Right lobe of liver (tissue), 6 donors: ENCODE measurements around the gene PITPNC1. TPM values are rescaled to one million over a fixed set of nuclear protein-coding genes. Genes with fewer than 3 reads are reported as not detected.

ENCODE experiments used
- ATAC-seq, 4 donors: fragments of 200-7000 bp; cut with Tn5 transposase; one replicate each; pipeline ENCODE4 v1.9.1; 2020; ENCODE audit warnings: mild to moderate bottlenecking in 4 of 4, moderate library complexity in 4 of 4
- DNase-seq, 3 donors: peaks; one replicate each; pipeline ENCODE4 v3.0.0-alpha.2; 2020
- H3K27ac ChIP-seq, 3 donors: fragments of 200-600 bp; one replicate each; pipeline ENCODE4 v1.8.0; 2022
- H3K27me3 ChIP-seq, 2 donors: fragments of 200-600 bp; one replicate each; pipeline ENCODE4 v1.8.0; 2022
- H3K36me3 ChIP-seq, 4 donors: fragments of 200-600 bp; sonication (generic) in 1 of 4; one replicate each; pipeline versions ENCODE4 v1.5.1 to v1.8.0; 2017 to 2022; ENCODE audit warnings: control low read depth in 1 of 4
- H3K4me1 ChIP-seq, 4 donors: fragments of 200-600 bp; sonication (generic) in 1 of 4; one replicate each; pipeline versions ENCODE4 v1.5.1 to v1.8.0; 2017 to 2022; ENCODE audit warnings: control low read depth in 1 of 4
- H3K4me3 ChIP-seq, 3 donors: fragments of 200-600 bp; one replicate each; pipeline ENCODE4 v1.8.0; 2022
- H3K9me3 ChIP-seq, 4 donors: fragments of 200-600 bp; sonication (generic) in 1 of 4; one replicate each; pipeline versions ENCODE4 v1.5.1 to v1.8.0; 2017 to 2022; ENCODE audit warnings: control low read depth in 1 of 4
- POLR2A ChIP-seq: fragments of 450-650 bp; IDR thresholded peaks from one replicate; pipeline ENCODE4 v1.6.1; 2017; ENCODE audit warnings: antibody characterized with exemption, mild to moderate bottlenecking
- WGBS: methylation state at CpG from one replicate; pipeline ENCODE4 v1.1.6; 2018; ENCODE audit warnings: low coverage, low lambda C conversion rate; ENCODE audit not compliant: insufficient coverage; ENCODE audit errors: missing lambda C conversion rate; 5-methylcytosine and 5-hydroxymethylcytosine counted together
- intact Hi-C, 2 donors: fragments of 100-400 bp; cut with DNase I; formaldehyde crosslinking; loops; one replicate each; pipeline versions ENCODE4 v1.11.2 to v1.14.1; 2022
- total RNA-seq, 6 experiments: library from RNA; depleted of rRNA in 2 of 6; stranded (reverse); fragments of >200 nt in 2 of 6; fragmentation: NEBNext Ultra II Directional in 3 of 6; extraction: Animal tissue kit (Norgen Biotek cat#: 25700) in 3 of 6; gene quantifications; one replicate each; pipeline versions ENCODE4 v1.1.0 to v1.2.4, GENCODE V29; 2016 to 2023
- TF ChIP-seq, protein P1 (sequence below), 4 donors: fragments of 200-600 bp in 3 of 4; fragments of 450-650 bp in 1 of 4; IDR thresholded peaks; one replicate each; pipeline versions ENCODE4 v1.5.1 to v1.8.0; 2016 to 2022; ENCODE audit warnings: antibody characterized with exemption in 4 of 4, mild to moderate bottlenecking in 2 of 4
- donor health status: DM: no; HTN: yes; CAD: no.
- donor health status: DM: no; HTN: no; CAD: no.
- donor health status: DM: no; HTN: no; CAD: no.
- donor health status: DM: no; HTN: yes; CAD: no.
- donor health status: DM: no; HTN: yes; CAD: no.

The PITPNC1 gene
- total RNA-seq, 6 experiments from 2014 or later, result 4.7 to 13.0 (median 7.4) TPM

DNA sequence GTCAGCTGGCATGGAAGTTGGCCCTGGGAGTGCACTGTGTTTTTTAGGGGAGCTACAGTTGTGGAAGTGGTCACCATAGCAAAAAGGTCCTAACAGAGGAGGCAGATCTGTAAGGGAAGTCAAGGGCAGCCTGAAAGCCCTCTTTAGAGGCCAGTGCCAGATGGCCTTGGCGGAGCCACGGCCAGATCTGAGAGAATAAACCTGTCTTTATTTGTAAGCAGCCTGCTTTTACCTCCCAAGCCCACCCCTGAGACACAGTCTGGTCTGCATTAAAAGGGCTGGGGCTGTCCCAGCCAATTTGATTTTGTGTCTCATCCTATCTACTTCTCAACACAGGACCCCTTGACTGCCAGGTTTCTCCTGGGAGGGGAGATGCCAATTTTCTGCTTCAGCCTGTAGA lies 289.6 kb downstream of the PITPNC1 start:
- Histone ChIP-seq H3K9me3 (no peaks in the 10 kb centered on the region), H3K4me1 (no peaks in the 10 kb centered on the region), H3K27ac (no peak overlapping the region), H3K36me3 (no peaks in the 10 kb centered on the region), H3K27me3 (no peaks in the 10 kb centered on the region), H3K4me3 (no peak overlapping the region)
- WGBS, result 100% methylated on average over 1 of the region's 2 CpGs
- ATAC-seq (no peak), DNase-seq (no peak)
- intact Hi-C loops, result no loop called here
- TF ChIP-seq, protein P1, sequence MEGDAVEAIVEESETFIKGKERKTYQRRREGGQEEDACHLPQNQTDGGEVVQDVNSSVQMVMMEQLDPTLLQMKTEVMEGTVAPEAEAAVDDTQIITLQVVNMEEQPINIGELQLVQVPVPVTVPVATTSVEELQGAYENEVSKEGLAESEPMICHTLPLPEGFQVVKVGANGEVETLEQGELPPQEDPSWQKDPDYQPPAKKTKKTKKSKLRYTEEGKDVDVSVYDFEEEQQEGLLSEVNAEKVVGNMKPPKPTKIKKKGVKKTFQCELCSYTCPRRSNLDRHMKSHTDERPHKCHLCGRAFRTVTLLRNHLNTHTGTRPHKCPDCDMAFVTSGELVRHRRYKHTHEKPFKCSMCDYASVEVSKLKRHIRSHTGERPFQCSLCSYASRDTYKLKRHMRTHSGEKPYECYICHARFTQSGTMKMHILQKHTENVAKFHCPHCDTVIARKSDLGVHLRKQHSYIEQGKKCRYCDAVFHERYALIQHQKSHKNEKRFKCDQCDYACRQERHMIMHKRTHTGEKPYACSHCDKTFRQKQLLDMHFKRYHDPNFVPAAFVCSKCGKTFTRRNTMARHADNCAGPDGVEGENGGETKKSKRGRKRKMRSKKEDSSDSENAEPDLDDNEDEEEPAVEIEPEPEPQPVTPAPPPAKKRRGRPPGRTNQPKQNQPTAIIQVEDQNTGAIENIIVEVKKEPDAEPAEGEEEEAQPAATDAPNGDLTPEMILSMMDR (IDR thresholded peaks at IDR 0.05), result no peak
- TF ChIP-seq POLR2A, result no peak

DNA sequence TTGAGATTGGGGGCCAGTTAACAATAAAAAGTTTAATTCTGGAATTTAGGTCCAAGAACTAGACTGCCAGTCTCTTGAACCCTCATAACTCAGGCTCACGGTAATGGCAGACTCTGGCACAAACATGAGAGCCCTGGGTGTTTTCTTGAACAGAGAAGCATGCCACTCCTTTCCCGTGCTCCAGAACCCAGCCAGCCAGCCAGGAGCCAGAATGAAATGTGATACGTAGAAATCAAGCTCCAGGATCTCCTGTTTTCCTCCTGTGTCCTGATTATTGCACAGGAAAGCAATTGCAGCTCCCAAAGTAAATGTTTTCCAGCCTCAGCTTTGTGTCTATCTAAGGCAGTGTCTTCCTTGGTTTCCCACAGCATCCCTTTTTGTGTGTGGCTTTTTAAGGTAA lies 294.4 kb downstream of the PITPNC1 start:
- TF ChIP-seq, protein P1 (IDR thresholded peaks at IDR 0.05), result no peak
- Histone ChIP-seq H3K36me3 (no peaks in the 10 kb centered on the region), H3K9me3 (no peaks in the 10 kb centered on the region), H3K4me3 (no peak overlapping the region), H3K27ac (no peak overlapping the region), H3K27me3 (no peaks in the 10 kb centered on the region), H3K4me1 (no peaks in the 10 kb centered on the region)
- WGBS, result 40% methylated on average over 1 of the region's 3 CpGs
- intact Hi-C loops, result no loop called here
- DNase-seq, result no peak
- no peak for ATAC-seq

DNA sequence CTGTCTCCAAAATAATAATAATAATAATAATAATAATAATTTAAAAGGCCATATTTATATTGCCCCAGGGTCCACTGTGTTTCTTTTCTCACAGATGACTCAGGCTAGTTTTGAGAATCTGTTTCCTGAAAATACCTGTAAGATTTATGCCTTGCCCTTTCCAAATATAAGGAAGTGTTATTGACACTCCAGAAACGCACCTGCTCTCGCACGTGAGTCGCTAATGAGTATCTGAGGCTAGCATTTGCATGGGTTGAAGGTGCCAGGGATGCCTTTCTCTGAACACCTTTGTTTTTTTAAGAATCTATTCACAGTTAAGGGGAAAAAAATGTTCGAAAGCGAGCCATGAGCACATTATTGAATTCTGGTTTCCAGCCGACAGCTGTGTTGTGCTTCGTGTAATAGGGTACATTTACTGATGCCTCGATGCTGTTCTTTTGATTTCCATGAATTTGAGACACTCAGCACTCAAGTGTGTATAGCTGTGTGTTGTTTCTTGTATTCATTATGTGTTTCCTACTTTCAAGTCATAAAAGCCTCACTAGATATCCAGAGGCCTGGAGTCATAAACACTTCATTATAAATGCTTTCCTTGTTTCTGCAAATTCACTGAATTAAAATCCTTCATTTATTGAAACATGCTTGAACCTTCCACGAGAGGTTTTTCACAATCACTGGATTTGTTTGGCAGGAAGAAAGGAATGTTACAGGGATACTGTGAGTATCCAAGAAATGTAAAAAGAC lies 295.7 kb downstream of the PITPNC1 start:
- H3K36me3 ChIP-seq, result no peaks in the 10 kb centered on the region
- H3K27ac ChIP-seq, result no peak overlapping the region
- intact Hi-C loops, result no loop called here
- no peaks in the 10 kb centered on the region for H3K27me3 ChIP-seq
- no peaks in the 10 kb centered on the region for H3K4me1 ChIP-seq
- TF ChIP-seq POLR2A, result no peak
- TF ChIP-seq, protein P1 (IDR thresholded peaks at IDR 0.05), result no peak
- ATAC-seq (no peak), DNase-seq (no peak)
- WGBS, result 87% methylated on average over 10 of the region's 10 CpGs
- no peaks in the 10 kb centered on the region for H3K9me3 ChIP-seq
- H3K4me3 ChIP-seq, result no peak overlapping the region

DNA sequence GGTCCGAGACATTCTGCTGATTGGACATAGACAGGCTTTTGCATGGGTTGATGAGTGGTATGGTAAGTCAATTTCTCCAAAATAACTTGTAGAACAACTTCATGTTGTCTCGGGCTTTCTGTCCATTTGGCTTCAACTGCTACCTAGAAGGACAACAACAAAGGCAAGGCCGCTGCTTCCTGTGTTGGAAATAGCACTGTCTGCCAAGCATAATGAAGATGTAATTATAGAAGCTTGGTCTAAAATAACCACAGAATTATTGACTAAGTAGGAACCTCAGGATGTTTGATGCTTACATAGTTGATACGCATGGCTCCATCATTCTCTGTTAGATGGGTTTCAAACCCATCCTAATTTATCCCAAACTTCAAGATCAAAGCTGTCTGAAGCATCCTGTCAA lies 298.4 kb downstream of the PITPNC1 start:
- intact Hi-C loops, result no loop called here

More for the DNA sequence above, 298.4 kb downstream of the PITPNC1 start:
- TF ChIP-seq, protein P1 (IDR thresholded peaks at IDR 0.05), result no peak
- no peak for TF ChIP-seq POLR2A
- Histone ChIP-seq H3K27me3 (no peaks in the 10 kb centered on the region), H3K4me3 (no peak overlapping the region), H3K9me3 (no peaks in the 10 kb centered on the region), H3K27ac (no peak overlapping the region), H3K4me1 (no peaks in the 10 kb centered on the region), H3K36me3 (no peaks in the 10 kb centered on the region)
- 95% methylated on average over 4 of the region's 4 CpGs for WGBS
- DNase-seq, result no peak
- ATAC-seq, result no peak
